ENCODE measurements around the gene ZSWIM9.

DNA sequence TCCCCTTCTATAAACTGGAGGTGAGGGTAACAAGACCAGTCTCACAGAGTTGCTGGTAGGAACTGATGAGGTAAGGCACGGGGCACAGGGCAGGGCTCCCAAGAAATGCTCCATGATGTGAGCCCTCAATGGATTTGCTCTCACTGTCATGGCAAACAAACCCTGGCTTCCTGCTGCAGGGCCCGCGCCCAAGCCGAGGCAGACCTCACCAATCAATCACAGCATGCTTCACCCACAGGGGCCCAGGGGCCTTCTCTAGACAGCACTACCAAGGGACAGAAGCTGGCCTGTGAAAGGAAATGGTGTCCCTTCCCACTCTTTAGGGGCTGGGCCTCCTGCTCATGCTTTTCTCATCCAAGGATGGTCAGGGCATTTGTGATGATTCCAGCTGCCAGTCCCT, 33.9 kb upstream of the ZSWIM9 start:
- no peak for TF ChIP-seq POLR2AphosphoS5 (IDR thresholded peaks at IDR 0.05; ENCODE audit: low read depth, low read length)
- no peak for TF ChIP-seq TAF1 (IDR thresholded peaks at IDR 0.05; ENCODE audit: borderline replicate concordance, insufficient read depth, low read length)
- no peak for TF ChIP-seq SIN3A (IDR thresholded peaks at IDR 0.05; ENCODE audit: borderline replicate concordance, insufficient read depth, low read length)

All from PFSK-1 (cell line).